LNCaP clone FGC (cell line): ENCODE measurements around the gene MYADML2.

Source experiments
- DNase-seq: peaks from one replicate; pipeline ENCODE4 v3.0.0-alpha.2; 2011; ENCODE audit warnings: low read depth
- H3K4me3 ChIP-seq: 2 replicates; pipeline ENCODE4 v1.5.1; 2011; ENCODE audit warnings: mild to moderate bottlenecking, low read depth, low read length, control low read depth
- CTCF ChIP-seq: IDR thresholded peaks from 2 replicates; pipeline ENCODE4 v1.5.1; 2012; ENCODE audit warnings: mild to moderate bottlenecking; ENCODE audit not compliant: control insufficient read depth, insufficient read depth; ENCODE audit errors: extremely low read depth

Gene MYADML2

GRCh38 chr17:81901167-81902022 lies 45.6 kb downstream of the MYADML2 start:
- no peak for DNase-seq
- H3K4me3 ChIP-seq: no peak overlapping the region
- no peak for TF ChIP-seq CTCF

- no peak overlapping the region for H3K4me3 ChIP-seq
- DNase-seq: no peak
- no peak for TF ChIP-seq CTCF
Observed at GRCh38 chr17:81900181-81900820, 46.7 kb downstream of the MYADML2 start.

- TF ChIP-seq CTCF: no peak
- no peak overlapping the region for H3K4me3 ChIP-seq
- no peak for DNase-seq
Observed at GRCh38 chr17:81899514-81900166, 47.4 kb downstream of the MYADML2 start.

- TF ChIP-seq CTCF: no peak
- no peak overlapping the region for H3K4me3 ChIP-seq
- DNase-seq: no peak
Observed at GRCh38 chr17:81898885-81899284, 48.1 kb downstream of the MYADML2 start.

GRCh38 chr17:81898029-81898866 lies 48.8 kb downstream of the MYADML2 start:
- TF ChIP-seq CTCF: no peak
- H3K4me3 ChIP-seq: no peak overlapping the region
- DNase-seq: no peak

- no peak for TF ChIP-seq CTCF
- H3K4me3 ChIP-seq: no peak overlapping the region
Observed at GRCh38 chr17:81895400-81895799, 51.6 kb downstream of the MYADML2 start.

More at GRCh38 chr17:81895400-81895799, 51.6 kb downstream of the MYADML2 start:
- DNase-seq: no peak
